Esophagus muscularis mucosa (tissue), 4 donors: ENCODE results near the gene COL6A3. TPM values are rescaled to one million over a fixed set of nuclear protein-coding genes. Genes with fewer than 3 reads are reported as not detected.
"Not testable (repeated sequence)": the region's sequence is repeated elsewhere in the genome, so short reads cannot be mapped to it uniquely, and the experiment has no call there.

Experiments used
- DNase-seq: peaks from one replicate; pipeline ENCODE4 v3.0.0-alpha.2; 2017; ENCODE audit errors: extremely low spot score
- H3K27ac ChIP-seq, 4 donors: fragments of 200-600 bp; sonication (generic); replicated peaks in 1 of 4; 1 replicate in 3 of 4; 2 replicates in 1 of 4; pipeline ENCODE4 v1.5.1; 2016 to 2019; ENCODE audit warnings: mild to moderate bottlenecking in 1 of 4
- H3K27me3 ChIP-seq, 4 donors: fragments of 200-600 bp; sonication (generic); one replicate each; pipeline versions ENCODE4 v1.5.1 to v1.6.0; 2016 to 2019
- H3K36me3 ChIP-seq, 4 donors: fragments of 200-600 bp; sonication (generic); one replicate each; pipeline ENCODE4 v1.5.1; 2016 to 2019
- H3K4me1 ChIP-seq, 4 donors: fragments of 200-600 bp; sonication (generic); one replicate each; pipeline ENCODE4 v1.5.1; 2016 to 2019
- H3K4me3 ChIP-seq, 4 donors: fragments of 200-600 bp; sonication (generic); 1 replicate in 2 of 4; 2 replicates in 2 of 4; pipeline ENCODE4 v1.5.1; 2016 to 2019; ENCODE audit warnings: mild to moderate bottlenecking in 4 of 4, moderate library complexity in 1 of 4
- H3K9me3 ChIP-seq, 4 donors: fragments of 200-600 bp; sonication (generic); 1 replicate in 3 of 4; 2 replicates in 1 of 4; pipeline ENCODE4 v1.5.1; 2016 to 2019
- CTCF ChIP-seq, 3 experiments: fragments of 200-600 bp in 2 of 3; fragments of 450-650 bp in 1 of 3; sonication (generic) in 2 of 3; IDR thresholded peaks; one replicate each; pipeline ENCODE4 v1.5.1; 2017 to 2019; ENCODE audit warnings: antibody characterized with exemption in 3 of 3, mild to moderate bottlenecking in 2 of 3, moderate library complexity in 1 of 3
- EP300 ChIP-seq: sonication (generic); formaldehyde crosslinking; IDR thresholded peaks from one replicate; pipeline ENCODE4 v1.6.1; 2017; ENCODE audit warnings: antibody characterized with exemption
- POLR2A ChIP-seq: fragments of 450-650 bp; IDR thresholded peaks from one replicate; pipeline ENCODE4 v1.6.1; 2017; ENCODE audit warnings: antibody characterized with exemption, moderate library complexity, mild to moderate bottlenecking, low read depth
- POLR2AphosphoS5 ChIP-seq, 2 donors: sonication (generic); formaldehyde crosslinking; IDR thresholded peaks; one replicate each; pipeline ENCODE4 v1.6.1; 2017; ENCODE audit warnings: antibody characterized with exemption in 2 of 2
- WGBS: methylation state at CpG from one replicate; pipeline ENCODE4 v1.1.5; 2018; 5-methylcytosine and 5-hydroxymethylcytosine counted together
- intact Hi-C: fragments of 100-400 bp; cut with DNase I; formaldehyde crosslinking; loops from one replicate; pipeline ENCODE4 v1.15.1; 2023
- total RNA-seq, 4 donors: library from RNA; depleted of rRNA; stranded (reverse); fragments of >200 nt; gene quantifications; one replicate each; pipeline versions ENCODE4 v1.1.0 to v1.2.1, GENCODE V29; 2016

COL6A3 gene
- total RNA-seq, 4 donors from 2014 or later = 96.2 to 350 (median 192) TPM

GRCh38 chr2:237412646-237412987, 1.3 kb downstream of the COL6A3 start:
- WGBS = 55% methylated on average over 2 of the region's 7 CpGs
- Histone ChIP-seq H3K4me3 (peak overlapping the region; percentile 53 to 61 (median 58)), H3K9me3 (no peaks in the 10 kb centered on the region), H3K27me3 (no peaks in the 10 kb centered on the region), H3K27ac (peak overlapping the region; percentile 90 to 95 (median 92)), H3K36me3 (no peaks in the 10 kb centered on the region), H3K4me1 (peaks cover 11 to 66% (median 58%) of the 10 kb centered on the region in 4 donors)
- intact Hi-C loops = loop anchor here (5.0 to 10.0 kb wide), 2 partner anchors 162 to 320 kb away; no protein-coding TSS in a partner anchor
- no peak for DNase-seq
- TF ChIP-seq EP300 (no peak), POLR2A (no peak), CTCF (IDR thresholded peaks at IDR 0.05) (no peak), POLR2AphosphoS5 (IDR thresholded peaks at IDR 0.05) (no peak)

- H3K4me1 ChIP-seq = peaks cover 11 to 74% (median 65%) of the 10 kb centered on the region in 4 donors
- DNase-seq = peak; percentile 92
- no peaks in the 10 kb centered on the region for H3K36me3 ChIP-seq
- 39% methylated on average over 16 of the region's 16 CpGs for WGBS
- no peaks in the 10 kb centered on the region for H3K27me3 ChIP-seq
- no peaks in the 10 kb centered on the region for H3K9me3 ChIP-seq
- TF ChIP-seq EP300 = no peak
- TF ChIP-seq POLR2AphosphoS5 (IDR thresholded peaks at IDR 0.05) = peak; percentile 41 to 51
- TF ChIP-seq CTCF (IDR thresholded peaks at IDR 0.05) = no peak
- peak overlapping the region; percentile 53 to 61 (median 58) for H3K4me3 ChIP-seq
- peak overlapping the region; percentile 90 to 95 (median 92) for H3K27ac ChIP-seq
- intact Hi-C loops = loop anchor here (2.0 to 10.0 kb wide), 4 partner anchors 97 to 320 kb away; no protein-coding TSS in a partner anchor
Observed at GRCh38 chr2:237411683-237412423, 2.1 kb downstream of the COL6A3 start.

- Histone ChIP-seq H3K4me3 (peak overlapping the region; percentile 53 to 61 (median 58)), H3K4me1 (peaks cover 11 to 81% (median 72%) of the 10 kb centered on the region in 4 donors), H3K36me3 (no peaks in the 10 kb centered on the region), H3K9me3 (no peaks in the 10 kb centered on the region), H3K27ac (peak overlapping the region; percentile 90 to 95 (median 92)), H3K27me3 (no peaks in the 10 kb centered on the region)
- 50% methylated on average over 12 of the region's 12 CpGs for WGBS
- intact Hi-C loops = loop anchor here (2.0 to 10.0 kb wide), 4 partner anchors 96 to 319 kb away; no protein-coding TSS in a partner anchor
- peak; percentile 89 for DNase-seq
- TF ChIP-seq POLR2AphosphoS5 (IDR thresholded peaks at IDR 0.05) (peak in 1 of 2 donors; percentile 56), POLR2A (no peak)
Observed at GRCh38 chr2:237411092-237411601, 2.8 kb downstream of the COL6A3 start.

- H3K36me3 ChIP-seq, H3K9me3 ChIP-seq, H3K27me3 ChIP-seq, intact Hi-C loops: not testable (repeated sequence)
- Histone ChIP-seq H3K27ac (peak overlapping the region; percentile 90 to 95 (median 92)), H3K4me1 (peaks cover 17 to 96% (median 83%) of the 10 kb centered on the region in 4 donors), H3K4me3 (peak overlapping the region in 3 of 4 donors; percentile 53 to 61 (median 59))
- WGBS = 85% methylated on average over 2 of the region's 2 CpGs
- peak; percentile 64 for DNase-seq
Observed at GRCh38 chr2:237409263-237409662, 4.7 kb downstream of the COL6A3 start.

- peaks cover 17 to 99% (median 84%) of the 10 kb centered on the region in 4 donors for H3K4me1 ChIP-seq
- no peaks in the 10 kb centered on the region for H3K9me3 ChIP-seq
- 41% methylated on average over 8 of the region's 8 CpGs for WGBS
- H3K4me3 ChIP-seq = peak overlapping the region; percentile 22 to 45 (median 28)
- no peaks in the 10 kb centered on the region for H3K36me3 ChIP-seq
- peak; percentile 25 to 29 for TF ChIP-seq POLR2AphosphoS5 (IDR thresholded peaks at IDR 0.05)
- no peak for TF ChIP-seq EP300
- TF ChIP-seq POLR2A = no peak
- TF ChIP-seq CTCF (IDR thresholded peaks at IDR 0.05) = no peak
- no peak for DNase-seq
- intact Hi-C loops = no loop called here
- peak overlapping the region; percentile 90 to 95 (median 92) for H3K27ac ChIP-seq
- no peaks in the 10 kb centered on the region for H3K27me3 ChIP-seq
Observed at GRCh38 chr2:237408335-237409000, 5.5 kb downstream of the COL6A3 start.
